D721Med (cell line): Measurements from ENCODE around the gene ACTMAP.

Source experiments
- DNase-seq: peaks from one replicate; pipeline ENCODE4 v3.0.0; 2011; ENCODE audit warnings: low spot score; ENCODE audit not compliant: insufficient read length
- FAIRE-seq: peaks from 2 replicates; lab custom pipeline; 2011; peaks lifted over from hg19 to GRCh38; lab: Jason Lieb, UNC
- TF ChIP-seq, protein P1 (sequence below): IDR thresholded peaks from 2 replicates; pipeline ENCODE4 v1.5.1; 2012; ENCODE audit warnings: mild to moderate bottlenecking, control low read depth; ENCODE audit not compliant: insufficient read depth; ENCODE audit errors: missing control alignments

The ACTMAP gene

DNA sequence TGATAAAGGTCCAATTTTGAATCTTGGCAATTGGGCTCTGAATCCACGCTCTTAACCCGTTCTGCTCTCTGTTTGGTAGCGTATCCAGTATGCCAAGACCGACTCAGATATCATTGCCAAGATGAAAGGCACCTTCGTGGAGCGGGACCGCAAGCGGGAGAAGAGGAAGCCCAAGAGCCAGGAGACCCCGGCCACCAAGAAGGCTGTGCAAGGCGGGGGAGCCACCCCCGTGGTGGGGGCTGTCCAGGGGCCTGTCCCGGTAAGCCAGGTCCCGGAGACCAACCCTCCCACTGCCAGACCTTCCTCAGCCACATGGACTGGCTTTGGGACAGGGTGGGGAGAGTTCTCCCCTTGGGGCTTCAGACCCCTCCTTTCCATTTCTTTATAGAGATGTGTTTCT, 9.1 kb upstream of the ACTMAP start:
- FAIRE-seq (no peak), DNase-seq (no peak)
- TF ChIP-seq, protein P1, sequence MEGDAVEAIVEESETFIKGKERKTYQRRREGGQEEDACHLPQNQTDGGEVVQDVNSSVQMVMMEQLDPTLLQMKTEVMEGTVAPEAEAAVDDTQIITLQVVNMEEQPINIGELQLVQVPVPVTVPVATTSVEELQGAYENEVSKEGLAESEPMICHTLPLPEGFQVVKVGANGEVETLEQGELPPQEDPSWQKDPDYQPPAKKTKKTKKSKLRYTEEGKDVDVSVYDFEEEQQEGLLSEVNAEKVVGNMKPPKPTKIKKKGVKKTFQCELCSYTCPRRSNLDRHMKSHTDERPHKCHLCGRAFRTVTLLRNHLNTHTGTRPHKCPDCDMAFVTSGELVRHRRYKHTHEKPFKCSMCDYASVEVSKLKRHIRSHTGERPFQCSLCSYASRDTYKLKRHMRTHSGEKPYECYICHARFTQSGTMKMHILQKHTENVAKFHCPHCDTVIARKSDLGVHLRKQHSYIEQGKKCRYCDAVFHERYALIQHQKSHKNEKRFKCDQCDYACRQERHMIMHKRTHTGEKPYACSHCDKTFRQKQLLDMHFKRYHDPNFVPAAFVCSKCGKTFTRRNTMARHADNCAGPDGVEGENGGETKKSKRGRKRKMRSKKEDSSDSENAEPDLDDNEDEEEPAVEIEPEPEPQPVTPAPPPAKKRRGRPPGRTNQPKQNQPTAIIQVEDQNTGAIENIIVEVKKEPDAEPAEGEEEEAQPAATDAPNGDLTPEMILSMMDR = no peak

- TF ChIP-seq, protein P1 = no peak
- FAIRE-seq = no peak
- DNase-seq = no peak
Measured at GRCh38 chr19:40758491-40758890, 8.2 kb upstream of the ACTMAP start.

DNA sequence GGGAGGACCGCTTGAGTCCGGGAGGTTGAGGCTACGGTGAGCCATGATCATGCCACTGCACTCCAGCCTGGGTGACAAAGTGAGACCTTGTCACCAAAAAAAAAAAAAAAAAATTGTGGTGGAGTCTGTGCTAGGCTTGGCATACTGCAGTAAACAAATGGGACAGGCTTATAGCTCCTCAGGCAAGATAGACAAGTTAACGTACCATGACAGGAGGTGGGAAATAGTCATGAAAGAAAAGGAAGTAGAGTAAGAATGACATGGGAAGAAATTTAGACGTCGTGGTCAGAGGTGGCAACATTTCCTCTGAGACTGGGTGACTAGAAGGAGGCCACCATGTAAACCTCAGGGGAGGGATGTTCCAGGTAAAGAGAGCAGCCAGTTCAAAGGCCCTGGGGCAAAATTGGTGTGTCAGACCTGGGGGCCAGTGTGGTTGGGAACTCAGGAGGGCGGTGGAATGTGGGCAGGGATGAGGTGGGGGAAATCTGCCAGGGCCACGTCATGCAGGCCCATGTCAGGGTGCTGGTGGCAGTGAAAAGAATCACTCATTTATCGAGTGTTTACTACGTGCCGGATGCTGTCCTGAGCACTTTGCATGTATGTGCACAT, 6.3 kb upstream of the ACTMAP start:
- TF ChIP-seq, protein P1 = no peak
- FAIRE-seq (no peak), DNase-seq (no peak)

- DNase-seq (no peak), FAIRE-seq (no peak)
- TF ChIP-seq, protein P1 = no peak
Measured at GRCh38 chr19:40755791-40756190, 5.5 kb upstream of the ACTMAP start.

GRCh38 chr19:40755248-40755624, 5.0 kb upstream of the ACTMAP start:
- no peak for DNase-seq
- TF ChIP-seq, protein P1 = no peak
- no peak for FAIRE-seq

DNA sequence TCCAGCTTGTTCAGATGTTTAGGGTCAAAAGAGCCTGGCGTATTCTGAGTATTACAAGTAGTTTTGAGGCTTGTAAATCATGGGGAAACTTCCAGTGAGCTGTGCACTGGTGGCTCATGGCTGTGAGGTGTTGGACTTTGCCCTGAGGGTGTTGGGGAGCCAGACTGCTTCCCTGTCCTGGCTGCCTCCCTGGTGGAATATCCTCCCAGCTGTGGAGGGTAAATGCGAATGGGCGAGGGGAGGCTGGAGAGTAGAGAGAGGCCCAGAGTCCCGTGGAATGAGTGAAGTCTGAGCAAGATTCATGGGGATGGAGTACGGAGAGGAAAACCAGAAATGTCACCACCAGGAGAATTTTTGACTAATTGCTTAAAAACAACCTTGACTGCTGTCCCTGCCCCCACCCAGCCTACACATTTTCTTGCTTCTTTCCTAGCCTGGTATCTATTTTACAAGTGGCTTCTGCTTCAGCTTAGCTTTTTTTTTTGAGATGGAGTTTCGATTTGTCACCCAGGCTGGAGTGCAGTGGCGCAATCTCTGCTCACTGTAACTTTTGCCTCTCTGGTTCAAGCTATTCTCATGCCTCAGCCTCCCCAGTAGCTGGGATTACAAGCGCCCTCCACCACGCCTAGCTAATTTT, 4.5 kb upstream of the ACTMAP start:
- TF ChIP-seq, protein P1 = no peak
- no peak for FAIRE-seq
- no peak for DNase-seq

- TF ChIP-seq, protein P1 = no peak
- FAIRE-seq (no peak), DNase-seq (no peak)
Measured at GRCh38 chr19:40752257-40752781, 2.0 kb upstream of the ACTMAP start.
